Neural progenitor cell (in vitro differentiated cells): ENCODE results near the gene GKN2. TPM values are rescaled to one million over a fixed set of nuclear protein-coding genes. Genes with fewer than 3 reads are reported as not detected.

Source experiments
- DNase-seq: peaks from one replicate; pipeline ENCODE4 v3.0.0-alpha.2; 2016; ENCODE audit warnings: low spot score
- H2AFZ ChIP-seq: fragments of 200-600 bp; sonication (generic); replicated peaks from 2 replicates; pipeline ENCODE4 v1.6.1; 2016; ENCODE audit warnings: antibody characterized with exemption
- H3F3A ChIP-seq: fragments of 200-600 bp; sonication (generic); 2 replicates; pipeline ENCODE4 v1.6.1; 2016; ENCODE audit warnings: antibody characterized with exemption, low read depth
- H3K27ac ChIP-seq: fragments of 200-600 bp; sonication (generic); 2 replicates; pipeline ENCODE4 v1.5.1; 2016; ENCODE audit warnings: mild to moderate bottlenecking
- H3K27me3 ChIP-seq: fragments of 200-600 bp; sonication (generic); 2 replicates; pipeline ENCODE4 v1.6.1; 2016; ENCODE audit warnings: mild to moderate bottlenecking, moderate library complexity
- H3K36me3 ChIP-seq: fragments of 200-600 bp; sonication (generic); 2 replicates; pipeline ENCODE4 v1.5.1; 2016
- H3K4me1 ChIP-seq: fragments of 200-600 bp; sonication (generic); 2 replicates; pipeline ENCODE4 v1.6.1; 2016; ENCODE audit warnings: mixed run types
- H3K4me2 ChIP-seq: fragments of 200-600 bp; sonication (generic); 2 replicates; pipeline ENCODE4 v1.6.1; 2016
- H3K4me3 ChIP-seq: fragments of 200-600 bp; sonication (generic); 2 replicates; pipeline ENCODE4 v1.5.1; 2016
- H3K79me2 ChIP-seq: fragments of 200-600 bp; sonication (generic); 2 replicates; pipeline ENCODE4 v1.6.1; 2016; ENCODE audit warnings: low read depth
- H3K9ac ChIP-seq: fragments of 200-600 bp; sonication (generic); 2 replicates; pipeline ENCODE4 v1.6.1; 2016
- H3K9me3 ChIP-seq: fragments of 200-600 bp; sonication (generic); 2 replicates; pipeline ENCODE4 v1.5.1; 2016; ENCODE audit warnings: low read depth
- H4K20me1 ChIP-seq: fragments of 200-600 bp; sonication (generic); 2 replicates; pipeline ENCODE4 v1.6.1; 2016; ENCODE audit warnings: low read depth
- H3K27ac Mint-ChIP-seq: 3 replicates; pipeline ENCODE4 v1.8.0; 2021; ENCODE audit warnings: mixed read lengths
- H3K27me3 Mint-ChIP-seq: 2 replicates; pipeline ENCODE4 v1.8.0; 2022; ENCODE audit warnings: low read depth, mild to moderate bottlenecking, inconsistent platforms, moderate library complexity, mixed read lengths; ENCODE audit not compliant: insufficient read depth
- H3K36me3 Mint-ChIP-seq: 3 replicates; pipeline ENCODE4 v1.8.0; 2021; ENCODE audit warnings: mixed read lengths
- H3K4me1 Mint-ChIP-seq: 3 replicates; pipeline ENCODE4 v1.8.0; 2021; ENCODE audit warnings: mixed read lengths
- H3K4me3 Mint-ChIP-seq: 3 replicates; pipeline ENCODE4 v1.8.0; 2021; ENCODE audit warnings: mild to moderate bottlenecking, moderate library complexity, mixed read lengths
- H3K9me3 Mint-ChIP-seq: 3 replicates; pipeline ENCODE4 v1.8.0; 2020; ENCODE audit warnings: mixed read lengths
- CTCF ChIP-seq: fragments of 200-600 bp; sonication (generic); IDR thresholded peaks from 2 replicates; pipeline ENCODE4 v1.5.1; 2017; ENCODE audit warnings: antibody characterized with exemption, mild to moderate bottlenecking
- EZH2 ChIP-seq: fragments of 200-600 bp; sonication (generic); IDR thresholded peaks from 2 replicates; pipeline ENCODE4 v1.6.1; 2017; ENCODE audit warnings: antibody characterized with exemption, mild to moderate bottlenecking, moderate library complexity
- EZH2phosphoT487 ChIP-seq: fragments of 200-600 bp; sonication (generic); IDR thresholded peaks from 2 replicates; pipeline ENCODE4 v1.6.1; 2017; ENCODE audit warnings: antibody characterized with exemption
- total RNA-seq: library from RNA; depleted of rRNA; stranded (reverse); fragments of >200 nt; gene quantifications from 2 replicates; pipeline ENCODE4 v1.2.3, GENCODE V29; 2015; ENCODE audit warnings: low replicate concordance

GKN2 gene
- total RNA-seq, 1 donor from 2014 or later = not detected

- H2AFZ ChIP-seq = no peak overlapping the region
- H3K9ac ChIP-seq = no peak overlapping the region
- Mint-ChIP-seq H3K9me3 (peaks cover 8% of the 10 kb centered on the region), H3K27ac (no peak overlapping the region), H3K4me3 (no peak overlapping the region), H3K4me1 (peaks cover 13% of the 10 kb centered on the region), H3K27me3 (no peaks in the 10 kb centered on the region), H3K36me3 (no peaks in the 10 kb centered on the region)
- no peaks in the 10 kb centered on the region for H3K36me3 ChIP-seq
- no peak overlapping the region for H3K4me3 ChIP-seq
- H3K9me3 ChIP-seq = no peaks in the 10 kb centered on the region
- DNase-seq = no peak
- H4K20me1 ChIP-seq = no peaks in the 10 kb centered on the region
- peaks cover 10% of the 10 kb centered on the region for H3K4me1 ChIP-seq
- H3K79me2 ChIP-seq = no peaks in the 10 kb centered on the region
- TF ChIP-seq CTCF (no peak), EZH2 (no peak), EZH2phosphoT487 (no peak)
- no peak overlapping the region for H3K4me2 ChIP-seq
- no peaks in the 10 kb centered on the region for H3K27me3 ChIP-seq
- H3K27ac ChIP-seq = no peak overlapping the region
- H3F3A ChIP-seq = no peaks in the 10 kb centered on the region
These were observed 12.7 kb downstream of the GKN2 start for GRCh38 chr2:68939962-68940361.

- Histone ChIP-seq H3F3A (no peaks in the 10 kb centered on the region), H3K4me1 (peaks cover 4% of the 10 kb centered on the region), H3K4me3 (no peak overlapping the region), H4K20me1 (no peaks in the 10 kb centered on the region), H3K9ac (no peak overlapping the region), H3K27me3 (no peaks in the 10 kb centered on the region), H3K27ac (no peak overlapping the region), H3K36me3 (no peaks in the 10 kb centered on the region), H3K9me3 (no peaks in the 10 kb centered on the region), H2AFZ (no peak overlapping the region), H3K79me2 (no peaks in the 10 kb centered on the region), H3K4me2 (no peak overlapping the region)
- peaks cover 7% of the 10 kb centered on the region for H3K4me1 Mint-ChIP-seq
- H3K27me3 Mint-ChIP-seq = no peaks in the 10 kb centered on the region
- H3K36me3 Mint-ChIP-seq = no peaks in the 10 kb centered on the region
- H3K27ac Mint-ChIP-seq = no peak overlapping the region
- H3K4me3 Mint-ChIP-seq = no peak overlapping the region
- no peak for TF ChIP-seq EZH2phosphoT487
- no peak for TF ChIP-seq EZH2
- no peak for TF ChIP-seq CTCF
- peaks cover 8% of the 10 kb centered on the region for H3K9me3 Mint-ChIP-seq
- DNase-seq = no peak
These were observed 13.8 kb downstream of the GKN2 start for GRCh38 chr2:68938938-68939337.

- no peak for DNase-seq
- Histone ChIP-seq H3K79me2 (no peaks in the 10 kb centered on the region), H3K4me2 (no peak overlapping the region), H3K27ac (no peak overlapping the region), H2AFZ (no peak overlapping the region), H4K20me1 (no peaks in the 10 kb centered on the region), H3K36me3 (no peaks in the 10 kb centered on the region), H3K4me3 (no peak overlapping the region), H3K27me3 (no peaks in the 10 kb centered on the region), H3K9me3 (no peaks in the 10 kb centered on the region), H3K4me1 (no peaks in the 10 kb centered on the region), H3K9ac (no peak overlapping the region), H3F3A (no peaks in the 10 kb centered on the region)
- H3K27ac Mint-ChIP-seq = no peak overlapping the region
- H3K36me3 Mint-ChIP-seq = no peaks in the 10 kb centered on the region
- no peaks in the 10 kb centered on the region for H3K27me3 Mint-ChIP-seq
- no peak for TF ChIP-seq CTCF
- no peak for TF ChIP-seq EZH2phosphoT487
- H3K9me3 Mint-ChIP-seq = peaks cover 8% of the 10 kb centered on the region
- H3K4me3 Mint-ChIP-seq = no peak overlapping the region
- H3K4me1 Mint-ChIP-seq = no peaks in the 10 kb centered on the region
These were observed 15.2 kb downstream of the GKN2 start for GRCh38 chr2:68937346-68938055.
